Spinal cord (tissue), 10 donors: ENCODE data around the gene TBPL2. TPM values are rescaled to one million over a fixed set of nuclear protein-coding genes. Genes with fewer than 3 reads are reported as not detected.

ENCODE experiments used
- DNase-seq, 6 donors: peaks; one replicate each; pipeline versions ENCODE4 v3.0.0 to v3.0.0-alpha.2; 2013 to 2015; ENCODE audit warnings: low spot score in 6 of 6, low read depth in 4 of 6
- H3K27ac ChIP-seq: one replicate; pipeline ENCODE4 v1.5.1; 2013; ENCODE audit warnings: low read depth, low read length, control low read depth
- H3K27me3 ChIP-seq: one replicate; pipeline ENCODE4 v1.6.1; 2013; ENCODE audit warnings: low read length; ENCODE audit not compliant: control insufficient read depth, insufficient read depth
- H3K36me3 ChIP-seq: one replicate; pipeline ENCODE4 v1.6.1; 2013; ENCODE audit warnings: low read length; ENCODE audit not compliant: control insufficient read depth, insufficient read depth
- H3K4me1 ChIP-seq: one replicate; pipeline ENCODE4 v1.6.1; 2013; ENCODE audit warnings: low read length; ENCODE audit not compliant: control insufficient read depth, insufficient read depth
- H3K4me3 ChIP-seq: one replicate; pipeline ENCODE4 v1.5.1; 2013; ENCODE audit warnings: low read depth, low read length, control low read depth
- H3K9me3 ChIP-seq: one replicate; pipeline ENCODE4 v1.6.1; 2013; ENCODE audit warnings: low read length; ENCODE audit not compliant: control insufficient read depth, insufficient read depth
- WGBS: methylation state at CpG from one replicate; pipeline ENCODE4 v1.1.5; 2013; ENCODE audit warnings: missing lambda C conversion rate; ENCODE audit not compliant: insufficient coverage; 5-methylcytosine and 5-hydroxymethylcytosine counted together
- polyA plus RNA-seq, 2 donors: library from polyadenylated mRNA; unstranded; fragments of 120-200 nt; gene quantifications; one replicate each; pipeline ENCODE4 v1.2.1, GENCODE V29; 2013; ENCODE audit not compliant: insufficient read length in 2 of 2
- total RNA-seq, 2 donors: library from RNA; depleted of rRNA in 1 of 2; stranded (reverse); fragments of 120-200 nt in 1 of 2; fragments of >200 nt in 1 of 2; gene quantifications; one replicate each; pipeline versions ENCODE4 v1.2.3 to v1.2.4, GENCODE V29; 2013 to 2014
- donor health status: healthy.

The TBPL2 gene
- total and polyA plus RNA-seq, 4 donors, result not detected

DNA sequence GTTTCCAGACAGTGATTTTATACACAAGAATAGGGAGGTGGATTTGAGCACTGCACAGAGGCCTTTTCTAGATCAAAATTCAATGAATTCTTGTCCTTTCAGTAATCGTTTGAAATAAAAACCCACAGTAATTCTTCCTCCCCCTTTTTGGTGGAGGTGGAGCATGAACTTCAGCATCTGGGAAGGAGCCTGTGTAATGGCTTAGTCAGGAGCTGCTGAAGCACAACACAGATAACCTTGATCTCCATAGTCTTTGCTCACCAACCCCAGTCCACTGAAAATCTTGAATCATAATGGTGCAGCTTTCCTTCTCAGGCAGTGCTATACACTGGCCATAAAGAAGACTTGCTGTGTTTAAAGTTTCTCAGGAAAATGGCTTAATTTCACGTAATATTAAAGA, 6.4 kb upstream of the TBPL2 start:
- WGBS, result 100% methylated on average over 1 of the region's 2 CpGs
- Histone ChIP-seq H3K27me3 (peaks cover 2% of the 10 kb centered on the region), H3K9me3 (no peaks in the 10 kb centered on the region), H3K27ac (no peak overlapping the region), H3K4me3 (no peak overlapping the region), H3K36me3 (no peaks in the 10 kb centered on the region), H3K4me1 (no peaks in the 10 kb centered on the region)
- DNase-seq, result peak in 1 of 6 donors; percentile 25

DNA sequence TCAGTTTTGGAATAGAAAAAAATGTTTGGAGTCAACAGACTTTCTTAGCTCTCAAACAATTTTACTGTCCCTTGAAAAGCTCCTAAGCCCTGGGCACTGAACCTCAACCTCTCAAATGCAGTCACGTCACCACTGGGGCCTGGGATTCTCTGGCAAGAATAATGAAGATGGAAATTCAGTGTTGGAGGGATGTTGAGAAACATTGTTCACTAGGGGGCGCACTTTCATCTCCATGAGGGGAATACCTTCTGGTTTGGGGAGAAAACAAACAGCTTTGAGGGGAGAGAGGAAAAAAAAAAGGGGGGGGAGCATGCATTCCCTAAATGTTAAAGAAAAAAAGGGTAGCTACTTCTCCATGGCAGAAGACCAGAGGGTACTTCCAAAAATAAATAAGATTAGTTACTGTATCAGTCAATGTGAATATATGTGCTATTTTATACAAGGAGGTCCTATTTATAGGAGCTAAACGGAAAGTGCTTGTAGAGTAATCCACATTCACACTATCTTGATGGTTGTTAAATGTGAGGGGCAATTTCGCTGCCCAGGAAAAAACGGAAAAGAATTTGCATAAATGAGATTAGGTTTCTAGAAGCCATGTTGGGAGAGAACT, 5.8 kb upstream of the TBPL2 start:
- no peak overlapping the region for H3K4me3 ChIP-seq
- DNase-seq, result peak in 4 of 6 donors; percentile 39 to 84 (median 68)
- H3K9me3 ChIP-seq, result no peaks in the 10 kb centered on the region
- H3K27me3 ChIP-seq, result peaks cover 2% of the 10 kb centered on the region
- no peaks in the 10 kb centered on the region for H3K36me3 ChIP-seq
- H3K4me1 ChIP-seq, result no peaks in the 10 kb centered on the region
- no peak overlapping the region for H3K27ac ChIP-seq
- WGBS, result 20% methylated on average over 2 of the region's 5 CpGs

DNA sequence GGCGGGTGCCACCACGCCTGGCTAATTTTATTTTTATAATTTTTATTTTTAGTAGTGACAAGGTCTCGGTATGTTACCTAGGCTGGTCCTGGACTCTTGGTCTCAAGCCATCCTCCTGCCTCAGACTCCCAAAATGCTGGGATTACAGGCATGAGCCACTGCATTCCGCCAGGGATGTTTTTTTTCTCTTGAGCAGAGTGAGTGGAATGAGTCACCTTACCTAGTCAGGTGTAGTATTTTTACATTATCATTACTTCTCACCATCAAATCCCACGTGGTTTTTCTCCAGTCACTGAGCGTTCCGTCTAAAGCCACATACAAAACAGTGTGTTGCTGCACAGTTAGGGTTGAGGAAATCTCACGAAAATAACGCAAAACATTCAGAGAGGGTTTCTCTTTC, 870 bp upstream of the TBPL2 start:
- no peak for DNase-seq
- no peak overlapping the region for H3K27ac ChIP-seq
- H3K27me3 ChIP-seq, result peaks cover 4% of the 10 kb centered on the region
- no peak overlapping the region for H3K4me3 ChIP-seq
- no peaks in the 10 kb centered on the region for H3K9me3 ChIP-seq
- no CpG with 5 or more reads among the region's 9 CpGs for WGBS
- H3K4me1 ChIP-seq, result peaks cover 5% of the 10 kb centered on the region
- no peaks in the 10 kb centered on the region for H3K36me3 ChIP-seq

DNA sequence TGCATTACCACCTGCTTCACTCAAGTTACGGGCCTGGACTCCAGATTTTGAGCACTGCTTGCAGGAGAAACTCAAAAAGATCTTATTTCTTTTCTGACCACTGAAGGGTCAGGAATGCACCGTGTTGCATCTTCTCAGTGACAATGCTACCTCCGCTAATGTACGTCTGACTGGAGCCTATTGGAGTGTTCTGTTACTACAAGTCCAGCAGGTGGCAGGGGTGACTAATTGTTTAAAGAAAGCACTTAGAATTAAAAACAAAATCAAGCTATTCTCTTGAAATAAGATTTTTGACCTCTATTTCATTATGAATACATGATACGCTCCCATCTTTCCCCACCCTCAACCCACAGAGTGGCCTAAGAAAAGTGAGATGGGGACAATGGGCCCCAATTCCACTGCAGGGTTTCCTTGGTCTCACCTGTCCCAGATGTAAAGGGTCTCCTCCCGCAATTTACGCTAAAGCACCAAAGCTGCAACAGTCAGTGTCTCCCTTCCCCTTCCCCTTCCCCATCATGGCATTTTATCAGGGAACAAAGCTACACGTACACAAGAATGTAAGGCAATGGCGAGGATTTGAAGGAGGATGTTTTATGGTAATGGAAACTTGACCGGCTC, 2.2 kb downstream of the TBPL2 start:
- Histone ChIP-seq H3K4me3 (no peak overlapping the region), H3K27ac (no peak overlapping the region), H3K27me3 (peaks cover 4% of the 10 kb centered on the region), H3K9me3 (no peaks in the 10 kb centered on the region), H3K36me3 (no peaks in the 10 kb centered on the region), H3K4me1 (peaks cover 5% of the 10 kb centered on the region)
- WGBS, result 65% methylated on average over 5 of the region's 10 CpGs
- DNase-seq, result peak in 3 of 6 donors; percentile 45 to 90 (median 55)

DNA sequence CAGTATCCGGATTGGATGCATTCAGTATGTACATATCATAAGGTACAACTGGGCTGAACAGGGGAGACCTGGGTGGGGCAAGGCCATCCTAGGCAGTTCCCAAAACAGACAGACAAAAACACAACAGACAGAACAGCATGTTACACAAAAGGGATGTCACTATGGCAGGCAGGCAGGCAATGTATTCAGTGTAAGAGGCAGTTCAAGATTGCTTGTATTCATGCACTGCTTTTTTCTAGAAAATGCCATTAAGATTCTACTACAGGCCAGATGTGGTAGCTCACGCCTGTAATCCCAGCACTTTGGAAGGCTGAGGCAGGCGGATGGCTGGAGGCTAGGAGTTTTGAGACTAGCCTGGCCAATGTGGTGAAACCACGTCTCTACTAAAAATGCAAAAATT, 3.5 kb downstream of the TBPL2 start:
- DNase-seq, result no peak
- Histone ChIP-seq H3K4me1 (peaks cover 5% of the 10 kb centered on the region), H3K9me3 (no peaks in the 10 kb centered on the region), H3K27ac (no peak overlapping the region), H3K4me3 (no peak overlapping the region), H3K27me3 (peaks cover 4% of the 10 kb centered on the region), H3K36me3 (no peaks in the 10 kb centered on the region)
- 93% methylated on average over 2 of the region's 4 CpGs for WGBS

DNA sequence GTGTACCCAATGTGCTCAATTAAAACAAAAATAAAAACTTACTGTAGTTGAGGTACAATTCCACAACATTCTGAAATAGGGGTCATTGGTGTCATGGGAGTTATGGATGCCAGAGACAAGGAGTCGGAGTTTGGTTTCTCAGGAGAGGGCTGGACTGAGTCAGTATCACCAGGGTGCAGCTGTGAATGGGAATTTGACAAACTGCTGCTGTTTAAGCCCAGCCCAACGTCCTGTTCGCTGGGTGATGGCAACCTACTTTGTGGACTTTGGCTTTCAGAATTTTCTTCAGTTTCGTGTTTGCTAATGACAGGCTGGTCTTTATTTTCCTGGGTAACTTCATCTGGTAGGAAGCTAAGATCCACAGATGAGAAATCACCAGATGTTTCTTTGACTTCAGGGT, 3.9 kb downstream of the TBPL2 start:
- no peak overlapping the region for H3K27ac ChIP-seq
- H3K4me3 ChIP-seq, result no peak overlapping the region
- 64% methylated on average over 4 of the region's 4 CpGs for WGBS

DNA sequence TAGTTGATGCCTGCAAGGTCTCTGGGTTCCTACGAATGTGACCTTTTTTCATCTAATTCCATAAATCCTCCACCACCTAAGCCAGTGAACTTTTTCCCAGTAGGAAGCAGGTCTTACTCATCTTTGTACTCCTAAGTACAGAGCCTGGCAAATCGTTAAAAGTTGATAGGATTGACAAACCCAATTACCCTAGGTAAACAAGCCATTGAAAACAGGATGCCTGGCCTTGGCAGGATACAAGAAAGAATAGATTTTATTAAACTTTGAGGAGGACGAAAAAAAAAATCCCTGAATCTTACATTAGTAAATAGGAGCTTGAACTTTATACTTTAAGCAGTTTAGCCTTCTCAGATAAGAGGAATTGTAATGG, 5.6 kb downstream of the TBPL2 start:
- peaks cover 4% of the 10 kb centered on the region for H3K27me3 ChIP-seq
- no peaks in the 10 kb centered on the region for H3K9me3 ChIP-seq
- no peak for DNase-seq
- no peak overlapping the region for H3K27ac ChIP-seq
- WGBS, result no CpG with 5 or more reads among the region's 3 CpGs
- no peak overlapping the region for H3K4me3 ChIP-seq
- no peaks in the 10 kb centered on the region for H3K36me3 ChIP-seq
- H3K4me1 ChIP-seq, result no peaks in the 10 kb centered on the region

More for the DNA sequence above, 3.9 kb downstream of the TBPL2 start:
- no peaks in the 10 kb centered on the region for H3K9me3 ChIP-seq
- peaks cover 4% of the 10 kb centered on the region for H3K27me3 ChIP-seq
- peaks cover 5% of the 10 kb centered on the region for H3K4me1 ChIP-seq
- DNase-seq, result no peak
- H3K36me3 ChIP-seq, result no peaks in the 10 kb centered on the region

DNA sequence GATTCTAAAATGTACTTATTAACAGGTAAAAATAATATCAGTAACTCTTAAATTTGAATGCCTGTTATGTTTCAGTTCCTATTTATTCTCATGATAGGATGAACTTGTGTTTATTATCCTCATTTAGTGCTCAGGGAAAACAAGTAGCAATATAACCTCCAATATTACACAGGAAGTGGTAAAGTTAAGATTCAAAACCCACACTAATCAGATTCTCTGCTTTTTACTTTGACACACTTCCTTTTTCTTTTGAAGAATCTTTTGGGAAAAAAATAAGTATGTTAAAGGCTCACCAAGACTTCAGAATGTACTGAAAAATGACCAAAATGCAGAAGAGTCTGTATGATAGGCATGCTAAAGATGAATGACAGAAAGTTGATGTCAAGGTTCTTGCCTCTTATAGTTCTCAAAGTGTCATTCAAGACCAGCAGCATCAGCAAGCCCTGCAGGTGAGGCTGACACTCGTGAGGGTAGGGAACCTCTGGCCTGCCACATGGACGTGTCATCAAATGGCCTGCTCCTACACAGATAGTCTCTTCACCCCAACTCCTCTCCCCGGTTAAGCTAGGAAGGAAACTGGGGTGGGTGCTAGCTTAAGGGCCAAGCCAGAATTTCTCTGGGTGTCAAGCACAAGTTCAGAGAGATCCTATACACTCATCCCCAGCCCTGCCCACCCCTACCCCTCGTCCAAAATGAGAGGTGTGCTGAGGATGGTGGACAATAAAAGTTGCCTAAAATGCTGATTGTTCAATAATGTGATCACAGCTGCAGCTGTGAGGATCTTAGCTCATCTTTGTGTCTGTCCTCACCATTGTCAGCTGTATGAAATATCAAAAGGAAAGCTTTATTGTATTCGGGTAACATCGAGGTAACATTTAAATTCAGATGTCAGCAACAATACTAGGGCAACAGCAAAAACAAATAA, 6.3 kb downstream of the TBPL2 start:
- Histone ChIP-seq H3K27me3 (peaks cover 4% of the 10 kb centered on the region), H3K9me3 (no peaks in the 10 kb centered on the region), H3K36me3 (no peaks in the 10 kb centered on the region), H3K4me3 (no peak overlapping the region), H3K27ac (no peak overlapping the region), H3K4me1 (no peaks in the 10 kb centered on the region)
- DNase-seq, result no peak
- WGBS, result 20% methylated on average over 1 of the region's 6 CpGs

DNA sequence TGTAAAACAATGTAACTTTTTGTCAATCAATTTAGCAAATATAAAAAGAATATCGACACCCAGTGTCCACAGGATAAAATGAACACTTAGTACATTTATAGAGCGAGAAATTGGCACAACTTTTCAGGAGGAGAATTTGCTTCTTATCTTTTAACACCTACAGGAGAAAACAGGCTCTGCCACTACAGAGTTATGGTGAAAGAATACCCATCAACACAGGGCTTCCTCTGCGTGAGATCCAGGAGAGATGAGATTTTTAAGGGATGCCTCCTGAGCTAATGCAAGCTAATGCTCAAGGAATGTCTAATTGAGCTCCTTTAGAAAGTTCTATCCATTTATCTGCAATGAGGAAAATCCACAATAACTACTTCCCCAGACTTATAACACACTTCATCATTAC, 7.8 kb downstream of the TBPL2 start:
- no CpG with 5 or more reads among the region's 3 CpGs for WGBS

More for the DNA sequence above, 7.8 kb downstream of the TBPL2 start:
- DNase-seq, result no peak
- Histone ChIP-seq H3K4me3 (no peak overlapping the region), H3K4me1 (no peaks in the 10 kb centered on the region), H3K27ac (no peak overlapping the region), H3K27me3 (peaks cover 4% of the 10 kb centered on the region), H3K9me3 (no peaks in the 10 kb centered on the region), H3K36me3 (no peaks in the 10 kb centered on the region)
